GM12878 (cell line): ENCODE results near the gene SLC43A1. TPM values are rescaled to one million over a fixed set of nuclear protein-coding genes. Genes with fewer than 3 reads are reported as not detected.

Experiments used
- ATAC-seq: fragments of 200-7000 bp; cut with Tn5 transposase; 3 replicates; pipeline ENCODE4 v1.9.1; 2020; ENCODE audit warnings: mild to moderate bottlenecking, moderate library complexity
- BruUV-seq: library from RNA; stranded (reverse); fragments of 400-500 nt; replicated peaks from 2 replicates; lab custom pipeline; 2021; lab: Mats Ljungman, UMichigan
- CTCF ChIA-PET: fragments of 300-600 bp; sonication (Branson Sonifier 250); formaldehyde crosslinking; extraction: SDS; loops from one replicate; lab custom pipeline; 2021; ENCODE audit warnings: inconsistent platforms; lab: Yijun Ruan, JAX
- POLR2A ChIA-PET: fragments of 350-600 bp; formaldehyde crosslinking; extraction: SDS; loops from one replicate; lab custom pipeline; 2021; ENCODE audit warnings: inconsistent platforms; lab: Charles Lee
- RAD21 ChIA-PET: fragments of 300-600 bp; sonication (Branson Sonifier 250); formaldehyde crosslinking; loops from one replicate; lab custom pipeline; 2023; ENCODE audit warnings: antibody characterized with exemption; ENCODE audit not compliant: unreplicated experiment; lab: Charles Lee
- SMC1A ChIA-PET: fragments of 300-600 bp; sonication (Branson Sonifier 250); formaldehyde crosslinking; loops from one replicate; lab custom pipeline; 2023; ENCODE audit not compliant: unreplicated experiment, uncharacterized antibody; lab: Charles Lee
- DNase-seq: peaks from one replicate; pipeline ENCODE4 v3.0.0-alpha.2; 2011; ENCODE audit warnings: low read depth, low spot score
- FAIRE-seq: peaks from 3 replicates; lab custom pipeline; 2011; peaks lifted over from hg19 to GRCh38; lab: Jason Lieb, UNC
- H2AFZ ChIP-seq: 2 replicates; pipeline ENCODE4 v1.6.0; 2011; ENCODE audit warnings: low read depth, low read length, control low read depth; ENCODE audit not compliant: control insufficient read depth
- H3K27ac ChIP-seq: 2 replicates; pipeline ENCODE4 v1.5.1; 2011; ENCODE audit warnings: control low read depth; ENCODE audit not compliant: control insufficient read depth, insufficient read depth
- H3K27me3 ChIP-seq, 2 experiments: replicated peaks in 1 of 2; 2 replicates each; pipeline versions ENCODE4 v1.6.0 to v1.6.1; 2011; ENCODE audit warnings: low read length in 1 of 2; ENCODE audit not compliant: control insufficient read depth in 2 of 2, insufficient read depth in 2 of 2
- H3K36me3 ChIP-seq, 2 experiments: 2 replicates each; pipeline ENCODE4 v1.5.1; 2011; ENCODE audit warnings: low read length in 1 of 2; ENCODE audit not compliant: control insufficient read depth in 2 of 2, insufficient read depth in 2 of 2
- H3K4me1 ChIP-seq: 2 replicates; pipeline ENCODE4 v1.6.1; 2011; ENCODE audit warnings: mild to moderate bottlenecking, low read length, moderate library complexity, mixed read lengths; ENCODE audit not compliant: control insufficient read depth, insufficient read depth
- H3K4me2 ChIP-seq: 2 replicates; pipeline ENCODE4 v1.6.0; 2011; ENCODE audit warnings: control low read depth; ENCODE audit not compliant: control insufficient read depth, insufficient read depth
- H3K4me3 ChIP-seq: fragments of 200-600 bp; sonication (generic); 2 replicates; pipeline ENCODE4 v1.5.1; 2016
- H3K79me2 ChIP-seq: 2 replicates; pipeline ENCODE4 v1.6.0; 2011; ENCODE audit warnings: low read length; ENCODE audit not compliant: control insufficient read depth, insufficient read depth
- H3K9ac ChIP-seq: 2 replicates; pipeline ENCODE4 v1.8.0; 2011; ENCODE audit warnings: low read length, control low read depth, mixed read lengths; ENCODE audit not compliant: control insufficient read depth, insufficient read depth
- H3K9me3 ChIP-seq: replicated peaks from 3 replicates; pipeline ENCODE4 v1.5.1; 2011; ENCODE audit warnings: mild to moderate bottlenecking, low read length; ENCODE audit not compliant: control insufficient read depth, insufficient read depth
- H4K20me1 ChIP-seq: 2 replicates; pipeline ENCODE4 v1.6.0; 2011; ENCODE audit not compliant: control insufficient read depth, insufficient read depth
- BCL11A ChIP-seq: IDR thresholded peaks from 2 replicates; pipeline ENCODE4 v1.6.1; 2011; ENCODE audit warnings: low read depth, low read length
- BCLAF1 ChIP-seq: fragments of 450-650 bp; IDR thresholded peaks from 2 replicates; pipeline ENCODE4 v1.6.1; 2017; ENCODE audit warnings: antibody characterized with exemption, mild to moderate bottlenecking, moderate library complexity
- BMI1 ChIP-seq: fragments of 450-650 bp; IDR thresholded peaks from 2 replicates; pipeline ENCODE4 v1.6.1; 2016; ENCODE audit warnings: mild to moderate bottlenecking, moderate library complexity, borderline replicate concordance
- E2F4 ChIP-seq: IDR thresholded peaks from 2 replicates; pipeline ENCODE4 v1.6.1; 2012; ENCODE audit warnings: low read depth, low read length, improper control_type of control experiment
- ESRRA ChIP-seq: IDR thresholded peaks from 2 replicates; pipeline ENCODE4 v1.6.1; 2012; ENCODE audit warnings: mild to moderate bottlenecking, low read length, improper control_type of control experiment
- KLF5 ChIP-seq: fragments of 450-650 bp; IDR thresholded peaks from 2 replicates; pipeline ENCODE4 v1.6.1; 2014; ENCODE audit warnings: mild to moderate bottlenecking; ENCODE audit not compliant: partially characterized antibody
- MTA2 ChIP-seq: fragments of 450-650 bp; IDR thresholded peaks from 2 replicates; pipeline ENCODE4 v1.6.1; 2016; ENCODE audit warnings: low read depth, mild to moderate bottlenecking, moderate library complexity
- RAD21 ChIP-seq: IDR thresholded peaks from 2 replicates; pipeline ENCODE4 v1.6.1; 2011; ENCODE audit warnings: mild to moderate bottlenecking, low read depth, low read length, moderate library complexity; ENCODE audit not compliant: insufficient read depth
- RELA ChIP-seq: fragments of 450-650 bp; IDR thresholded peaks from 2 replicates; pipeline ENCODE4 v1.8.0; 2014; ENCODE audit warnings: borderline replicate concordance; ENCODE audit not compliant: partially characterized antibody
- RELB ChIP-seq: fragments of 450-650 bp; IDR thresholded peaks from 2 replicates; pipeline ENCODE4 v1.6.1; 2017; ENCODE audit warnings: low read depth, mild to moderate bottlenecking, moderate library complexity
- SMAD5 ChIP-seq: IDR thresholded peaks from 2 replicates; pipeline ENCODE4 v1.6.1; 2016; ENCODE audit warnings: antibody characterized with exemption, low read depth
- YBX1 ChIP-seq: fragments of 450-650 bp; IDR thresholded peaks from 2 replicates; pipeline ENCODE4 v1.6.1; 2016; ENCODE audit warnings: antibody characterized with exemption
- ZNF687 ChIP-seq: fragments of 450-650 bp; IDR thresholded peaks from 2 replicates; pipeline ENCODE4 v1.6.1; 2017; ENCODE audit warnings: mild to moderate bottlenecking, moderate library complexity
- WGBS: methylation state at CpG from one replicate; pipeline ENCODE4 v1.1.6; 2016; ENCODE audit warnings: low lambda C conversion rate; ENCODE audit not compliant: insufficient replicate concordance, insufficient coverage; ENCODE audit errors: missing lambda C conversion rate; 5-methylcytosine and 5-hydroxymethylcytosine counted together
- in situ Hi-C: fragments of 300-500 bp; cut with MboI; formaldehyde crosslinking; loops from 9 replicates; pipeline ENCODE4 v1.14.3; 2018; ENCODE audit warnings: mixed read lengths
- intact Hi-C: fragments of 100-400 bp; cut with micrococcal nuclease; formaldehyde crosslinking; loops from one replicate; pipeline ENCODE4 v1.14.2; 2022; ENCODE audit not compliant: unreplicated experiment
- polyA plus RNA-seq, 11 experiments: library from polyadenylated mRNA; depleted of rRNA in 4 of 11; unstranded in 6 of 11; stranded (reverse) in 5 of 11; fragments of >200 nt; fragmentation: Nextera tagmentation in 4 of 11; fragmentation: Illumina TruSeq in 1 of 11; extraction: Ambion mirVana in 4 of 11; extraction: Trizol in 1 of 11; gene quantifications; 1 replicate in 1 of 11; 2 replicates in 10 of 11; pipeline versions ENCODE4 v1.2.1 to v1.2.3, GENCODE V29; 2011 to 2016; ENCODE audit warnings: inconsistent platforms in 2 of 11, missing spikeins in 2 of 11, low read depth in 1 of 11
- total RNA-seq, 4 experiments: library from RNA; depleted of rRNA in 3 of 4; stranded (reverse); fragments of >200 nt in 3 of 4; fragmentation: Illumina TruSeq in 1 of 4; extraction: Trizol in 1 of 4; gene quantifications; 2 replicates each; pipeline versions ENCODE4 v1.2.1 to v1.2.3, GENCODE V29; 2013 to 2021

SLC43A1 gene
- total and polyA plus RNA-seq, 10 of the 15 experiments (the other 5 are each of a cell fraction or from before 2014, with no cell fraction given), result 1.0 to 17.8 (median 12.6) TPM

- H3K4me3 ChIP-seq, result no peak overlapping the region
- no peak overlapping the region for H3K9ac ChIP-seq
- H3K4me2 ChIP-seq, result no peak overlapping the region
- H3K27me3 ChIP-seq, result no peaks in the 10 kb centered on the region
- WGBS, result 89% methylated on average over 12 of the region's 12 CpGs
- ATAC-seq (no peak), DNase-seq (no peak), FAIRE-seq (no peak)
- BruUV-seq, result no TSS peak
- intact Hi-C loops, result no loop called here
- SMC1A ChIA-PET, result no interaction called here
- no peak overlapping the region for H3K27ac ChIP-seq
- in situ Hi-C loops, result loop anchor here (25.0 kb wide), 1 partner anchor 663 kb away; no protein-coding TSS in a partner anchor
- POLR2A ChIA-PET, result no interaction called here
- no peaks in the 10 kb centered on the region for H3K79me2 ChIP-seq
- RAD21 ChIA-PET, result no interaction called here
- CTCF ChIA-PET, result interaction anchor here (2.0 kb wide), 1 partner anchor 26 kb away, joined by 4 read pairs; no protein-coding TSS in a partner anchor
- H3K36me3 ChIP-seq, result peaks cover 3% of the 10 kb centered on the region in 2 experiments; a peak in 3 of 4 replicates
- H3K4me1 ChIP-seq, result no peaks in the 10 kb centered on the region
- H3K9me3 ChIP-seq, result no peaks in the 10 kb centered on the region
- H2AFZ ChIP-seq, result no peak overlapping the region
- H4K20me1 ChIP-seq, result peaks cover 3% of the 10 kb centered on the region; the same call in 1 of the 2 replicates
- no peak for TF ChIP-seq KLF5
- TF ChIP-seq MTA2, result no peak
- TF ChIP-seq SMAD5, result no peak
- TF ChIP-seq BCLAF1, result no peak
- TF ChIP-seq RELB, result no peak
- TF ChIP-seq BMI1, result no peak
- no peak for TF ChIP-seq RELA
- TF ChIP-seq ESRRA, result no peak
- no peak for TF ChIP-seq ZNF687
- TF ChIP-seq YBX1, result no peak
- TF ChIP-seq BCL11A, result no peak
- no peak for TF ChIP-seq E2F4
- no peak for TF ChIP-seq RAD21
Observed at GRCh38 chr11:57499983-57500461, 15.5 kb downstream of the SLC43A1 start.
